Measurements from ENCODE around the gene RPAP3. TPM values are rescaled to one million over a fixed set of nuclear protein-coding genes. Genes with fewer than 3 reads are reported as not detected.

The RPAP3 gene
- polyA plus RNA-seq, 12 donors: 21.4 to 38.4 (median 30.7) TPM; not detected in 1

GRCh38 chr12:47744778-47745436 lies 39.1 kb upstream of the RPAP3 start:
- DNase-seq: no peak

DNA sequence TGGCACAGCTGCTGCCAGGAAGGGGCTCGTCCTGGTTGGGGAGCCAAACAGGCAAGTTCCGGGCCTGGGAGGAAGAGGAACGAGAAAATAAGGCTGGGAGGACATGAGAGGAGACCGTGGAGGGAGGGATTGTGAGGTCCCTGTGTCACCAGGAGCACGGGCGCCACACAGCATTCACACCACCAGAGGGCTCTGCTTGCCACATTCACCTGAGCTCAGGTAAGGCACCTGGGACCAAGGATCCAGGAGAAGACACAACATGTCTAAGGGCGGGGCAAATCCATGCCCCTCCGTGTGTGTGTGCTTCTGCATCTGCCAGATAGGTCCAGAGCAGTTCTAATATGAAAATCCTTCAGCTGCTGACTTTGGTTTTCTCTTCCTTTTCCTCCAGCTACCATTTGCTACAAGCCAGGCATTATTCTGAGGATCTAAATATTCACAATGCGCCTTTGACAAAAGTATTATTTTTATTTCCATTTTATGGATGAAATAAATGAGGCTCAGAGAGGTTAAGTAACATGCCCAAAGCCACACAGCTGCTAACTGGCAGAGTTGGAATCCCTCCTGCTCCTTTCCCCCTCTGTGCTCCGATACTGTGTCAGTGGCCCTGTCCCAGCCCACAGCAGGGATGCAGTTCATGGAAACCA lies 38.3 kb upstream of the RPAP3 start:
- DNase-seq: no peak

- no peak for DNase-seq
Measured at GRCh38 chr12:47743311-47743860, 37.6 kb upstream of the RPAP3 start.

DNA sequence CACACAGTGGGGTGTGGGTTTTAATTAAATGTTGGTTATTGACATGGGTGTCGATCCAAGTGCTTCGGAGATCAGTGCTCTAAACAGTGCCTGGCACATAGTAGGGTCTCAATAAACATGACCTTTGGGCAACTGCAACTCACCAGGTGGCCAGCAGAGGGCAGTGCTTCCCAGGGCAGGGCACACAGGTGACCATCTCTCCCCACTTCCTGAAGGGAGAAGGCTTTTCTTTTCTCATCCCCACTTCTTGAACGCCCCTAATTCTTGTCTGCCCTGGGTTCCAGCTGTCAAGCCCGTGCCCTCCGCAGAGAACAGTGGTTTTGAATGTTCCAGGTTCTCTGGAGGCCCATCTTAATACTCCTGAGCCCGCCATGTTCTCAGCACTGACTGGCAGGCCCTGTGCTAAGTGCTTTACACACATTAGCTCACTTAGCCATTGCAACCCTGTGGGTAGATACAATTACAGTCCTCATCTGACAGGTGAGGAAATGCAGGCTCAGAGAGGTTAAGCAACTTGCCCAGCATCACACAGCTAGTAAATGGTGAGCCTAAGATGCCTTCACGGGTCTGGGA lies 36.5 kb upstream of the RPAP3 start:
- no peak for DNase-seq

DNA sequence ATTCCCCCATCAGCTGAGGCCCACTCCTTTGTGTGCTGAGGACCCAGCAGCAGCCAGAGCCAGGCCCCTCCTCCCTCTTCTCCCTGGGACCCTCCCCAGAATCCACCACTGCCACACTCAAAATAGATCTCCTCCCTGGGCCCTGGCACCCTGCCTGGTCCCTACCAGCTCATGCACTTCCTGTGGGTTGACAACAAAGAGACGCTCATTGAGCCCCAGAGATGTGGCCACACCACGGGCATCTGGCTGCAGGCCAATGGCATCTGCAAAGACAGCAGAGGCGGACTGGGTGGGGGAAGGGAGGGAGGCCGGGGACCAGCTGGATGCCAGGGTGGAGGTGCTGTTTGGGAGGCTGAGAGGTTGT lies 35.5 kb upstream of the RPAP3 start:
- peak; percentile 46 for DNase-seq

GRCh38 chr12:47740606-47741339 lies 34.9 kb upstream of the RPAP3 start:
- DNase-seq: no peak

DNA sequence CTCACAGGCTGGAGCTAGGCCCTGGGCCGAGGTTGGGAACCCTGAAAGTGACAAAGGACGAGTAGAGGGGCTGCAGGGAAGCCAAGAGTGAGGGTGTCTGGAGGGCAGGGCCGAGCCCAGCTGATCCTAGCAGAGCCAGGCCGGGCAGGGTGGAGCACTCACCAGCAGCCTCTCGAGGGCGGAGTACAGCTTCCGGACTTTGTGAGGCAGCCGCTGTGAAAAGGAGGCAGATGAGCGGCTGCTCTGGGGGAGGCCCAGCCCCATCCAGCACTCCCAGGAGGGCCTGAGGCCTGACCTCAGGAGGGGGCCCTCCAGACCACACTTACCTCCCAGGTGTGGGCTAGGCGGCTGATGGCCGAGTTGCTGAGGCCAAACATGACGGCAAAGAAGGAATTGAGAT lies 34.1 kb upstream of the RPAP3 start:
- no peak for DNase-seq

GRCh38 chr12:47739297-47739696 lies 33.5 kb upstream of the RPAP3 start:
- no peak for DNase-seq

DNA sequence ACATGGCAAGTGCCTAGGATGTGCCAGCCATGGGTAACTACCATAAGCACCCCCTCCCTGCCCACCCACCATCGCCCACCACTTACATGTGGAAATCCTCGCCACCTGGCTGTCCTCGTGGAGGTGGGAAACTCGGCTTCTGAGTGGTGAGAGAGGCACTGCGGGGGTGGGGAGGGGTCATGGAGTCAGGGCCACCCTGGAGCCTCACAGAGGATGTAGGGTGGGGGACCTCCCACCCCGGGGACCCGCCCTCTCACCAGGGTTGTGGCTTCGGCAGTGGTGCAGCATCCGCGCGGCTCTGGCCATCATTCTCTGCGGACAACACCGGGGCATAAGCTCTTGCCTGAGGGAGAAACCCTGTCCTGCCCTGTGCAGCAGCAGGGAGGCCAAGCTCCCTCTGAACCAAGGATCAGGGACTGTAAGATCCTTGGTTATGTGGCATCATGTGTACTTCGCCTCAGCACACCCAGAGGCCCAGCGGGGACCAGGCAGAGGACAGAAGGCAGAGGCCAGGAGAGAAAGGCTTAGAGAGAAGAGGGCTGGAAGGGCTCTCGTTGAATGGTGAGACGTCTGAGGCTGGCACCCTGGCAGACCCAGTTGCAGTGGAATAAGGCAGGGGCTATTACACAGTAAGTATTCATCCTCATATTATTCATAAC lies 32.2 kb upstream of the RPAP3 start:
- DNase-seq: no peak

- DNase-seq: peak; percentile 54
Measured at GRCh38 chr12:47736877-47737676, 31.2 kb upstream of the RPAP3 start.

DNA sequence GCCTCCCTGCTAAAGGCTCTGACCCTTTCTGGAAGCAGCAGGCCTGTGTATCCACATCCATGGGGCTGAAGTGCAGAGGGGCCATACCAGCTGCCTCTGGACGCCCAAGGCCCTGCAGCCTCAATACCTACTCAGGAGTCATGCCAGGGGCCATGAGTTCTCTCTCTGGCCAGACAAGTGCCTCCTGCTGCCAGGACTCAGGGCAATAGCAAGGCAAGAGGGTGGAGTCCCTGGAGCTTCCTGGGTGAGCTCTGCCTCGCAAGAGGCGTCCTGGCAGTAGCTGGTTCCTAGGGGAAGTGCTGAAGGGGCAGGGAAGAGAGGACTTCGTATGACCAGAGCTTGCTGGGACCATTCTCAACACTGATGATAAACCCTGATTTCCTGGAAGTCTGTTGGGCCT lies 30.4 kb upstream of the RPAP3 start:
- no peak for DNase-seq

GRCh38 chr12:47735649-47736048 lies 29.8 kb upstream of the RPAP3 start:
- DNase-seq: no peak

DNA sequence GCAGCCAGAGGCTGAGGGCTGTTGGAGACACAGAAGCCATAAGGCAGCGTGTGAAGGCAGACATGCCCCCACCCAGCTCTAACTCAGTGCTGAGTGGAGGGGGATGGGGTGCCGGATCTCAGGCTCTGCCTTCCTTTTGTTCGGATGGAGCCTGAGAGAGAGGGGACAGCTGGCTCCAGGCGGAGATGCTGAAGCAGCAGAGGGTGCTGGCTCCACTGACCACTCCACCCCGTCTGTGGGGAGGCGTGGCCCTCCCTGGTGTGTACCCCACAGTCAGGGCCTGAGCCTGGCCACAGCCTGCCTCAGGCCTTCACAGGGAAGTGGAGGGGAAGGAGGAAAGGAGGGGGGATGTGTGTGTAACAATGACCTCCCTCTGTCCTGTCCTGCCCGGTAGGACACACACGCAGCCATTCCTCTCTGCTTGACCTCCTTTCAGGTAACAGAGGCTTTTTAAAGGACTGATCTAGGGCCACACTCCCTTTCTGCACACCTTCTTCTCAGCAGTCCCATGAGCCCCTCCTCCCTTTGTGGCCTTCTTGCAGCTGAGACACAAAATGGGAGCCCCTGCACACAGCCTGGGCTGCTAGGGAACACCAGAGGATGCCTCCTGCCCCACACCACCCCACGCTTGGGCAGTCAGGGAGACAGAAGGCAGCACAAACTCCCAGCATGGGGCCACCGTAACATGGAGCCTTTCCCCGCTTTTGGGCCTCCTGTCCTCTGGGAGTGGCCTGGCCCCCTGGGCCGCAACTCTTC lies 29.1 kb upstream of the RPAP3 start:
- no peak for DNase-seq

DNA sequence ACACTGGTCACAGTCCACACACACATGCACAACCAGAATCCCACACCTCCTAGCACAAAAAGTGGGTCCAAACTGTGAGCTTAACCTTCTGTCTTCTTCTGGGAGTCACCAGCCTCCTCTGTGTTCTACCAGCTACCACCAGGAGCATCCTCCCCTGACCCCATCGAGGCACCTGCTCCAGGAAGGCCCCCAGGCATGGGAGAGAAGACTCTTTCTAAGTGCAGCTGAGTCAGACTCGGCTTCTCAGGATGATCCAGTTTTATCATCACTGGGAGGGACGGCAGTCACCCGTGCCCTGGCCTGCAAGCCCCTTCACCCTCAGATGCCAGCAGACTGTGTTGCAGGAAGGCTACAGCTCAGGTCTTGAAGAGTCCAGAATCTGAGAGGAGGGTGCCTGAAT lies 27.3 kb upstream of the RPAP3 start:
- no peak for DNase-seq

- no peak for DNase-seq
Measured at GRCh38 chr12:47732504-47732903, 26.7 kb upstream of the RPAP3 start.

DNA sequence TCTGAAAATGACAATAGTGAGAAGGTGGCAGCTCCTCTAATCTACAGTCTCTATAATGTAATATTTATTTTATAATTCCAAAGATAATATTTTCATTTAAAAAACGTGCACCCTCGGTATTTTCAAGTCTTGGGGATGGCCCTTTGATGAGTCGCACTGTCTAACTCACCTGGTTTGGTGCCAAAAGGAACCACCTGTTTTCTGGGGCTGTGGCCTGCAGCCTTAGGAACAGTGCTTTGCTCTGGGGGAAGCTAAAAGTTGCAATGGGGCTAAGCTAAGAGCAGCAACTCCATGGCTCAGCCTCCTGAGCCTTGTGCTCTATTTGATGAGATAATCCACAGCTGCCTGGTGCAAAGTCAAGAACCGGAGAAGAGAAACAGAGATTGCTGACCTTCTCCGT lies 25.9 kb upstream of the RPAP3 start:
- no peak for DNase-seq

GRCh38 chr12:47730341-47730744 lies 24.5 kb upstream of the RPAP3 start:
- no peak for DNase-seq

DNA sequence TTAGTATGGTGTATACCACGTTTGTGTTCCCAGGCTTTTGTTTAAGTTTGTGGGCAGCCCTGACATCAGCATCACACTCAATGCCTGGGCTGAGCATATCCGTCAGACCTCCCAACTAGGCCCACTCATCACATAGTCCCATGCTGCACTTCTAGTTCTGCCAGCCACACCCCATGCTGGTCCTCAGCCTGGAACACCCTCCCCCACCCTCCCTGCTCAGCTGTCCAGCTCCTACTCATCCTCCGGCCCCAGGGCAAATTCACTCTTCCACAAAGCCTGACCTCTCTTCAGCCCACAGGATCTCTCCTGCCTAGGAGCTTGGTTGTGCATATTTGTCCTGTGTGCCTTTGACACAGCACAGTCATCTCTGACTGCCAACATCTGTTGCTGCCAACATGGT lies 23.4 kb upstream of the RPAP3 start:
- DNase-seq: no peak

DNA sequence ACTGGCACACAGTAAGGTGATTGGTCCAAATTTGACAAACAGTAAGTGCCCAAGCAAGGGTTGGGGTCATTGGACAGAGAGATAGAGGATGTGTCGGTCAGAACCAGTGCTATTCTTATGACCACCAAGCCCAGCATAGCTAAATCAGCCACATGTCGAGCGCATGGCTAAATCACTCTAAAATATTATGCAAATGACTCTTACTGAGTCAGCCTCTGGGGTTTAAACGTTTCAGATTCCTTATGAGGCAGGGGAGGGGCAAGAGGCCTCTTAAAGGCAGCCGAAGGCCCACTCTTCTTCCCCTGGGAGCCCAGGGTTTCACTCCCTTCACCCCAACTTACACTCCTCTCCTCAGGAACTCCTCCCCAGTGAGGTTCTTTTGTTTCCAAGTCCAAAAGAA lies 20.1 kb upstream of the RPAP3 start:
- no peak for DNase-seq

DNA sequence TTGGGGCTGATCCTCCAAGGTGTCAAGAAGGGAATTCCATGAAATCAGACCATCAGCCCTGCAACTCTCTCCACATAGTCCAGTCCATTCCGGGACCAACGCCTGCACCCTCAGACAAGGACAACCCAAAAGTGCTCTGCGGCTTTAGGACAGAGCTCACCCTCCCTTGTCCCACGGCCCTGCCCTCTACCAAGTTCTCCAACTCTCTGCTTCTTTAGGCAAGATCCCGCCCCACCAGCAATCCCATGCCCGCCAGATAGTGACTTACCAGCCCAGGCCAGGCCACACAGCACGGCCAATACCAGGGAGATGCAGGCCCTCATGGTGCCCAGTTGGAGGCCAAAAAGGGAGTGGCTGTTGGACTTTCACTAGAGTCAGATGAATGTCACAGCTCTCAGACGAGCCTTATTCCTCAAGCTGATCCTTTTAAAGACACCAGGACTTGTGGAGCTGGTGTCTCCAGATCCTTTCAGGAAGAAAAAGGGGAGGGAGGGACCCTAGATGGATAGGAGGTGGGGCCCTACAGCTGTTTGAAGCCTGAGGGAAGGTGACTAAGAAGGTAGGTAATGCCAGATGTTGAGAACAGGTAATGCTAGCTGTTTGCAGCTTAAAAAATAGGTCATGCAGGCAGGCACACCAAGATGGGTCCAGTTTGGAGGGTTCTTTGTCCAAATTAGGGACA lies 19.4 kb upstream of the RPAP3 start, which contains the start of gene ENDOU:
Gene ENDOU, minus strand, starts transcription at position 400 of the 682 bp plus-strand sequence. Its CDS starts 77 bp downstream, at position 323.
- no peak for DNase-seq

Data from muscle of arm (tissue), 12 donors.